GM12878 (cell line): ENCODE results near the gene IL4.

Source experiments
- CTCF ChIP-seq, 3 experiments: IDR thresholded peaks in 2 of 3; conservative IDR thresholded peaks in 1 of 3; 2 replicates each; pipeline ENCODE4 v1.5.1; 2011; ENCODE audit warnings: low read depth in 3 of 3, low read length in 3 of 3, mild to moderate bottlenecking in 3 of 3, control low read depth in 2 of 3, moderate library complexity in 2 of 3, inconsistent platforms in 1 of 3, mixed read lengths in 1 of 3; ENCODE audit not compliant: control insufficient read depth in 2 of 3, insufficient read depth in 1 of 3; ENCODE audit errors: extremely low read depth in 1 of 3
- JUND ChIP-seq: IDR thresholded peaks from 2 replicates; pipeline ENCODE4 v1.6.1; 2012; ENCODE audit warnings: low read depth, mild to moderate bottlenecking, low read length, improper control_type of control experiment, moderate library complexity
- MEF2B ChIP-seq: fragments of 450-650 bp; IDR thresholded peaks from 2 replicates; pipeline ENCODE4 v1.6.1; 2018; ENCODE audit warnings: mild to moderate bottlenecking, moderate library complexity; ENCODE audit not compliant: partially characterized antibody, poor library complexity, severe bottlenecking
- NFYB ChIP-seq: IDR thresholded peaks from 2 replicates; pipeline ENCODE4 v1.6.1; 2011; ENCODE audit warnings: low read depth, mild to moderate bottlenecking, low read length, improper control_type of control experiment, moderate library complexity; ENCODE audit not compliant: insufficient read depth
- RAD21 ChIP-seq: IDR thresholded peaks from 2 replicates; pipeline ENCODE4 v1.6.1; 2011; ENCODE audit warnings: mild to moderate bottlenecking, low read depth, low read length, moderate library complexity; ENCODE audit not compliant: insufficient read depth
- ZZZ3 ChIP-seq: IDR thresholded peaks from 2 replicates; pipeline ENCODE4 v1.6.1; 2011; ENCODE audit warnings: low read depth; ENCODE audit not compliant: control insufficient read depth, insufficient read length

- TF ChIP-seq ZZZ3: no peak
- no peak for TF ChIP-seq RAD21
- TF ChIP-seq CTCF (IDR thresholded peaks at IDR 0.05 in 2 of 3, conservative IDR thresholded peaks at IDR 0.05 in 1 of 3; ENCODE audit: control insufficient read depth in 2 of 3, extremely low read depth in 1 of 3, insufficient read depth in 1 of 3, low read depth in 3 of 3, low read length in 3 of 3): no peak
- TF ChIP-seq NFYB: no peak
- no peak for TF ChIP-seq JUND
- TF ChIP-seq MEF2B: no peak
Measured at GRCh38 chr5:132681983-132682382, 8.2 kb downstream of the IL4 start.
